22Rv1 (cell line): ENCODE data around the gene RAB17.

Experiments
- CTCF ChIP-seq: fragments of 450-650 bp; IDR thresholded peaks from 2 replicates; pipeline ENCODE4 v1.5.1; 2017; ENCODE audit warnings: mild to moderate bottlenecking
- ZFX ChIP-seq: fragments of 450-650 bp; IDR thresholded peaks from 2 replicates; pipeline ENCODE4 v1.6.1; 2017; ENCODE audit warnings: antibody characterized with exemption, borderline replicate concordance

GRCh38 chr2:237569041-237569440 is 21.5 kb downstream of the RAB17 start:
- no peak for TF ChIP-seq CTCF
- no peak for TF ChIP-seq ZFX
